ENCODE results near the gene ATP11A. TPM values are rescaled to one million over a fixed set of nuclear protein-coding genes. Genes with fewer than 3 reads are reported as not detected.

The ATP11A gene
- total and polyA plus RNA-seq, 9 of the 15 experiments (the other 6 are each of a cell fraction or from before 2014, with no cell fraction given) = 0.38 to 34.2 (median 4.2) TPM

DNA sequence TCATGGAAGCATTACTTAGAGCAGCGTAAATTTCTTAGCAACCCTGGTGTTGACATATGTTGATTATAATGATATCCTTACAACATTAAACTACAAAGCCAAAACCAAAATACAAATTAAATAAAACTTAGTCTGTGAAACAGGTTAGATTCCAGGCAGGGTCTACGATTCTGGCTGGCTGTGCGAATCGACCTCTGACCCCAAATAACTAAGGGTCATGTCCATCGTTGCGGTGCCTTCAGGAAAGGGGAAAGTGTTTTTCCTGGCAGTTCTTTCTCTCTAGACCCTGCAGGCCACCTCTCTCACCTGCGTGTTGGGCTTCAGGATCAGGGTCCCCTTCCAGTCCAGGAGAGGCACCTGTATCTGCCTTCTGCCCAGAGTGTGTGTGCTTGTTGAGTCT is 66.2 kb downstream of the ATP11A start (continued):
- TF ChIP-seq HDAC1 (IDR thresholded peaks at IDR 0.05) (no peak), SAP30 (IDR thresholded peaks at IDR 0.05; ENCODE audit: borderline replicate concordance, insufficient read depth, low read depth, low read length, poor library complexity, severe bottlenecking) (no peak), MCM2 (IDR thresholded peaks at IDR 0.05; ENCODE audit: low read depth) (no peak)

DNA sequence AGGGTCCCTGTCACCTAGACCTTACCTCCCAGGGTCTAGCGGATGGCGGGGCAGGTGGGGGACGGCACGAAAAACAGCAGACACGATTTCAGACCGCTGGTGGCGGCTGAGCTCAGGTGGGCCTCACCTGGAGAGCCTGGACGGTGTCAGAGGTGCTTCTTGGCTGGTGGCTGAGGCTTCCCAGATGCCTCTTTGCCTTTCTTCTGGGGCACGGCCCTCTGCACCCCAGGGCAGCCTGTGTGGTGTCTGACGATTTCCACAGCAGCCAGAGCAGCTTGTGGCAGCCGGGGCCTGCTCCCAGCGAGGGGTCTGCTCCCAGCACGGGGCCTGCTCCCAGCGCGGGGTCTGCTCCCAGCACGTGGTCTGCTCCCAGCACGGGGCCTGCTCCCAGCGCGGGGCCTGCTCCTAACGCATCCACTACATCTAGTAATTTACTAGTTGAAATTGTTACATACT is 66.7 kb downstream of the ATP11A start:
- no TSS peak for BruUV-seq (replicated peaks)
- Histone ChIP-seq H4K20me1 (replicated peaks; ENCODE audit: control insufficient read depth, insufficient read depth, low read length) (no peaks in the 10 kb centered on the region), H3K4me1 (replicated peaks in 1 of 2; ENCODE audit: control insufficient read depth in 2 of 2, insufficient read depth in 2 of 2, low read length in 2 of 2) (peaks cover under 1 to 6% of the 10 kb centered on the region in 2 experiments; a peak in 3 of 5 replicates), H3K4me2 (ENCODE audit: insufficient read depth, low read length) (no peak overlapping the region), H3K27ac (ENCODE audit: extremely low read depth, low read depth, low read length) (no peak overlapping the region), H3K36me3 (ENCODE audit: control insufficient read depth, insufficient read depth, low read length) (no peaks in the 10 kb centered on the region; the same call in 2 of the 3 replicates), H3K79me2 (ENCODE audit: control insufficient read depth, insufficient read depth, low read length) (no peaks in the 10 kb centered on the region; the same call in 1 of the 3 replicates), H3K4me3 (no peak overlapping the region), H3K27me3 (ENCODE audit: control insufficient read depth in 2 of 2, insufficient read depth in 2 of 2, low read length in 2 of 2) (no peaks in the 10 kb centered on the region), H2AFZ (ENCODE audit: low read depth, low read length) (no peak overlapping the region), H3K9me1 (ENCODE audit: control insufficient read depth, insufficient read depth, low read length) (no peaks in the 10 kb centered on the region), H3K9me3 (replicated peaks; ENCODE audit: control insufficient read depth, insufficient read depth, low read depth, low read length) (no peaks in the 10 kb centered on the region), H3K9ac (ENCODE audit: insufficient read depth in 1 of 2, low read depth in 2 of 2, low read length in 2 of 2) (0 out of 4 replicates have a peak overlapping the region, but pooled peaks of 1 of the 2 experiments have one; percentile 26)
- no peak for DNase-seq (ENCODE audit: extremely low read depth in 1 of 4, low spot score in 3 of 4)
- in situ Hi-C loops (cut with MboI) = no loop called here
- ChIA-PET CTCF (ENCODE audit: low intra/inter-chr PET ratio) (no interaction called here), POLR2A (no interaction called here)
- intact Hi-C loops (cut with micrococcal nuclease) = no loop called here
- WGBS (ENCODE audit: insufficient coverage, low coverage, missing lambda C conversion rate) = 92% methylated on average over 16 of the region's 20 CpGs
- TF ChIP-seq POLR2G (IDR thresholded peaks at IDR 0.05; ENCODE audit: low read depth, low read length) (0 out of 2 replicates have a peak, but pooled peaks have one; percentile 16), NR2F6 (CRISPR knock-in tag; IDR thresholded peaks at IDR 0.05) (no peak)
- ATAC-seq = no peak
- no peak for FAIRE-seq
